Embryonic facial prominence (tissue), 1 donor: ENCODE measurements around the gene SCYGR2.

ENCODE experiments used
- DNase-seq: peaks from one replicate; pipeline ENCODE4 v3.0.0-alpha.2; 2016; ENCODE audit errors: extremely low spot score

SCYGR2 gene

DNA sequence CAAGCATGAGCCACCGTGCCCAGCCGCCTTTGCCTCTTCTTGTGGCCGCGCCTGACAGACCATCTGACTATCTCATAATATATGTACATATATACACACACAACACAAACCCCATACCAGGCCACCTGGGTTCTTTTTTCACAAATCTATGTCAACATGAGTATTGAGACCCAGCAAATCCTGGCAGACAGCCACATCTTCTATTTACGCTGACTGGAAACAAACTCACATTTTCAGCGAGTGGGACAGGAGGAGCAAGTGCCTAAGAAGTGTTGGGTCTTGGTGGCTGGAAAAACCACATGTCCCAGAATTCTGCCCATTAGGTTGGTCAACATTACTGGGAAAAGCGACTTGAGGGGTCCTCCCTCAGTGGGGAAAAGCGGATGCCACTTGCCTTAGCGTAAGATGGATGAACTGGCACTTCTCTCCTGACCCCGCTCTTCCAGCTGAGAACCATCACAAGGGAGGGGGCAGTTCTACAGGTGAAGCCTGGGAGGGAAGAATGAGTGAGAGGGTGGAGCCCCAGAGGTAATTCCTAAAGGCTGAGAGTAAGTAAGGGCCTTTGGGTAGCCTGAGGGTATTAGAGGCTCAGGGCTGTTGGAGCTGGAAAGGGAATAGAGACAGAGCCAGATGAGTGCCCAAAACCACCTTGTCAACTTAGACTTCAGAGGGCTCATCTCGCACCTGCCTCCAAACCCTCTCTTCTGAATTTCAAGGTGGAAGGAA, 14.0 kb downstream of the SCYGR2 start:
- DNase-seq, result no peak

- DNase-seq, result no peak
These were observed 14.6 kb downstream of the SCYGR2 start for GRCh38 chr2:227613272-227613660.

DNA sequence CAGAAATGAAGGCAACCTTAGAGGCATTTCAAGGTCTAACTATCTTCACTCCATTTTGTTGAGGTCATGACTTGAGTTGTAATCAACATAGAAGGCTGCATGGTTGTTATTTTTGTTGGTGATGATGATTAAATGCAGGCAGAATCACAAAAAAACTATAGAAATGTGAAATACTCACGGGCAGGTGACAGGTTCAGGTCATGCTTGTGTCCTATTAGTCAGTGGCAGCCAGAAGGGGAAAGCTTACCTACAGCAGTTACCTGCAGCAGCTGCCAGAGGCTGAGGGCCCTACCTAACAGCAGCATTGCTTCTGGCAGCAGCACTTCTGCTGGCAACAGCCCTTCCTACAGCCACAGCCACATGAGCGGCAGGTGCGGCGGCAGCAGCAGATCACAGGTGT, 15.6 kb downstream of the SCYGR2 start:
- no peak for DNase-seq

DNA sequence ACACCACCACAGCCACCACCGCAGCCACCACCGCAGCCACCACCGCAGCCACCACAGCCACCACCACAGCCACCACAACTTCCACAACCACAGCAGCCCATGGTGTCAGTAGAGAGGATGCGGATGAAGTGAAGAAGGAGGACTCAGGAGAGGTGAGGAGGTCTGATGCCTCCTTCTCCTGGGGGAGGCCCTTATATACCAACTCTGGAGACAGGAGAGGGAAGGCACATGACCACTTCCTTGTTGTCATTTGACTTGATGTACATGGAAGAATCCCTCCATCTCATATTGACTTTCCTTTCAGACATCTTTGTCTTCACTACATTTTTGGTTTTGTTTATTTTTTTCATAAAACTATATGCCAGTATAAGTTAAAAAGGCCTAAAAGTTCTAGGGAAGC, 16.0 kb downstream of the SCYGR2 start, which contains the start of gene SCYGR3:
Gene SCYGR3, minus strand, starts transcription at position 101 of the 400 bp plus-strand sequence. Its CDS starts 0 bp downstream, at position 101.
- DNase-seq, result no peak

GRCh38 chr2:227615181-227615580, 16.5 kb downstream of the SCYGR2 start:
- DNase-seq, result no peak

DNA sequence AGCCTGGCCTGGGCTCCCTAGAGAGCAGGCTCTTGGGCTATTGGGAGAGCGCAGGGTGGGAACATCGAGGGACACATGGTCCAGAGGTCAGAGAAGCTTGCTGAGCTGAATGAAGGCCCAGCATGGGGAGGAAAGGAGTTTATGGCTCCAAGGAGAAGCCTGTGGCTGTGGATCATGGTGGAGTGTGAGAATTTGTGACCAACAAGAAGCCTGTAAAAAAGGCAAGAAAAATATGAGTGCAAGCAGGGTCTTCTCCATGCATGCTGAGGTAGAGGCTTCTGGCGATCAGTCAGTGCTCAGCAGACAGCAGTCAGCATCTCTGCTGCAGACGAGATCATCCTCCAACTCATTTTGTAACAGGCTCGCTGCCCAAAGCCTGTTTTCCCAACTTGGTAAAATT, 17.2 kb downstream of the SCYGR2 start:
- no peak for DNase-seq

GRCh38 chr2:227616631-227617030, 17.9 kb downstream of the SCYGR2 start:
- no peak for DNase-seq

DNA sequence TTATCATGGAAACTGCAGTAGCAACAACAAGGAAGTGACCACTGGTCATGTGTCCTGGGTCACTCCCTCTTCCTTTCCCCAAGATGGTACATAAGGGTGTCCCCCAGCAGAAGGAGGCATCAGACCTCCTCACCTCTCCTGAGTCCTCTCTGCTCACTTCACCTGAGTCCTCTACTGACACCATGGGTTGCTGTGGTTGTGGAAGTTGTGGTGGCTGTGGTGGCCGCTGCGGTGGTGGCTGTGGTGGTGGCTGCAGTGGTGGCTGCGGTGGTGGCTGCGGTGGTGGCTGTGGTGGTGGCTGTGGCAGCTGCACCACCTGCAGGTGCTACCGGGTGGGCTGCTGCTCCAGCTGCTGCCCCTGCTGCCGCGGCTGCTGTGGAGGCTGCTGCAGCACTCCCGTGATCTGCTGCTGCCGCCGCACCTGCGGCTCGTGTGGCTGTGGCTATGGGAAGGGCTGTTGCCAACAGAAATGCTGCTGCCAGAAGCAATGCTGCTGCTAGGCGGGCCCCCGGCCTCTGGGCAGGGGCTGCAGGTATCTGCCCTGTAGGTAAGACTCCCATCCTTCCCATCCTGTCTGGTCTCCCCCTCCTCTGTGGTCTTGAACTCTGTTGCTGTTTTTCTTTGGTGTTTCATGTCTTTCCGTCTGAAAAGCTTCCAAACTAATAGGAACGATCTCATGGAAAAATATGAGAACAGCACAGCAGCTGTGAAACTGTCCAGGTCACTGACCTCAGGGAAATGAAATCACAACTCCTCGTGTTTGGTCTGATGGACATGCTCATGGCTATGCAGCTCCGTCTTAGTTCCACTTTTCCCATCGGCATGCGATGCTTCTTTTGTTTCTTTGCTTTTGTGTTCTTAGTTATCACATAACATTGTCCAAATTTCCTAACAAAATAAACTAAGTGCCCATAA, 18.9 kb downstream of the SCYGR2 start, which contains the start of gene SCYGR4:
Gene SCYGR4, plus strand, starts transcription at position 183 of the 915 bp plus-strand sequence. Its CDS starts 0 bp downstream, at position 183.
- no peak for DNase-seq

DNA sequence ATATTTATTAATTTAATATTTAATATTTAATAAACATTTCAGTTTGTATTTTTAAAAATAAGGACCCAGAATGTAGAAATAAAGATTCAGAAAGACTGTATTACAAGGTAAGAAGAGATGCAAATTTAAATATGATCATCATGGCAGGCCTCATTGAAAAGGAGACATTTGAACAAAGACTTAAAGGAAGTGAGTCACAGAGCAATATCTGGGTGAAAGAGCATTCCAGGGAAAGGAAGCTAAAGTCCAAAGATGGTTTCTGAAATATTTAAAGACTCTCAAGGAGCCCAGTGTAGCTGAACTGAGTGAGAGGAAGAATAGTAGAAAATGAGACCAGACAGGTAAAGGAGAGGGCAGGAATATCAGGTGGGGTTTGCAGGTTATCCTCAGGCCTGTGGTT, 24.5 kb downstream of the SCYGR2 start:
- DNase-seq, result no peak

- DNase-seq, result no peak
These were observed 26.7 kb downstream of the SCYGR2 start for GRCh38 chr2:227625420-227625819.

DNA sequence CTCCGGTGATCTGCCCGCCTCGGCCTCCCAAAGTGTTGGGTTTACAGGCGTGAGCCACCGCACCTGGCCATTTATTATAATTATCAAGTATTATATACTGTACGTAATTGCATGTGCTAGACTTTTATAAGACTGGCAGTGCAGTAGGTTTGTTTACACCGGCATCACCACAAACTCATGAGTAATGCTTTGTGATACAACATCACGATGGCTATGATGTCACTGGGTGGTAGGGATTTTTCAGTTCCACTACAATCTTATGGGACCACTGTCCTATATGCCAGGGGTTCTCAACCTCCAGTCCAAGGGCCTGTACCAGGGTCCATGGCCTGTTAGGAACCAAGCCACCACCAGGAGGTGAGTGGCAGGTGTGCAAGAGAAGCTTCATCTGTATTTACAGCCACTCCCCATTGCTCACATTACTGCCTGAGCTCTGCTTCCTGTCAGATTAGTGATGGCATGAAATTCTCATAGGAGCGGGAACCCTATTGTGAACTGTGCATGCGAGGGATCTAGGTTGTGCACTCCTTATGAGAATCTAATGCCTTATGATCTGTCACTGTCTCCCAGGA, 28.0 kb downstream of the SCYGR2 start:
- DNase-seq, result no peak

- DNase-seq, result no peak
These were observed 29.1 kb downstream of the SCYGR2 start for GRCh38 chr2:227627769-227628168.

GRCh38 chr2:227629435-227629834, 30.7 kb downstream of the SCYGR2 start:
- DNase-seq, result no peak

GRCh38 chr2:227630322-227630721, 31.6 kb downstream of the SCYGR2 start:
- DNase-seq, result no peak

GRCh38 chr2:227632827-227633226, 34.1 kb downstream of the SCYGR2 start:
- no peak for DNase-seq

GRCh38 chr2:227634201-227634600, 35.5 kb downstream of the SCYGR2 start:
- DNase-seq, result no peak

DNA sequence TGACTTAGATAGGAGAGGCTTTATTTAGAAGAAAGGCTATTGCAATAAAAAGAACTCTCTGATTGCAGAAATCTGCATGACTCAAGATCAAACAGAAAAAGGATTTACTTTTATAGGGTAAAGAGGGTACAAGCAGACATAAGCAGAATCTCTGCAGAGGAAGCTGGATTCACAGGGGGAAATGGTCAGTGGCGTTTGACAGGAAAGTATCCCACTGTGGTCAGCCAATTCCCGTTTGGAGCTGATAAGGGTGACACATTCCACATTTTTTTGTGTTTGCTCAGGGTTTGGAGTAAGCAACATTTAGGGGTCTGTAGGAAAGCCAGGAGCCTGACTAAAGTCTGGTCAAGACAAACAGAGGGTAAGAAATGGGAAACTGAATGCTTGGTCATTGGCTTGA, 44.0 kb downstream of the SCYGR2 start:
- no peak for DNase-seq

DNA sequence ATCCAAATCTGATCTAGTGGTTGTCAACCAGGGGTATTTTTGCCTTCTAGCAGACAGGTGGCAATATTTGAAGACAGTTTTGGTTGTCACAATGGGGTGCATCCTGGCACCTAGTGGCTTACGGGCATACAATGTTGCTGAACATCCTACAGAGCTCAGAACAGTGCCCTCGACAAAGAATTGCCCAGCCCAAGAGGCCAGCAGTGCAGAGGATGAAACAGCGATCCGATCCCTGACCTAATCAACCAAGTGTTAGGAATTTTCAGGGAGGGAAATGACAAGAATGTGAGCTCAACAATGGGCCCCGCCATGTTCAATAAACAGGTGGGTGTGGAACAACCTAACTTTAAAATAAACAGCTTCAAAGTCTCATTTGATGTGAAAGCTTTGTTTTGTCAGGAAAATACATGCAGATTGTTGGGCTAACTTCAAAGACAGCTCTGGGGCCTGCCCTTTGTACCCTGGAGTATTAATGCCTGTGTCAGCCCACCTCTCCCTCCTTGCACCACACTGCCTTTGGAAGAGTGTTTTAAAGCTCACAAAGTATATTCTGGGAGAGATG, 45.4 kb downstream of the SCYGR2 start:
- no peak for DNase-seq
